Heart right ventricle (tissue), 16 donors: ENCODE data around the gene LCE1B. TPM values are rescaled to one million over a fixed set of nuclear protein-coding genes. Genes with fewer than 3 reads are reported as not detected.

Experiments used
- ATAC-seq, 8 donors: fragments of 200-7000 bp; cut with Tn5 transposase; one replicate each; pipeline ENCODE4 v1.9.1; 2020; ENCODE audit warnings: mild to moderate bottlenecking in 8 of 8, moderate library complexity in 8 of 8, moderate number of reproducible peaks in 1 of 8
- DNase-seq, 2 donors: peaks; one replicate each; pipeline ENCODE4 v3.0.0-alpha.2; 2020
- H3K27ac ChIP-seq, 10 donors: fragments of 200-600 bp; sonication (generic) in 2 of 10; one replicate each; pipeline versions ENCODE4 v1.5.0 to v1.8.0; 2020 to 2022; ENCODE audit warnings: mild to moderate bottlenecking in 3 of 10
- H3K27me3 ChIP-seq, 7 donors: fragments of 200-600 bp; one replicate each; pipeline ENCODE4 v1.8.0; 2021 to 2022; ENCODE audit warnings: mild to moderate bottlenecking in 2 of 7
- H3K36me3 ChIP-seq, 9 donors: fragments of 200-600 bp; sonication (generic) in 1 of 9; one replicate each; pipeline versions ENCODE4 v1.5.0 to v1.8.0; 2020 to 2022; ENCODE audit warnings: mild to moderate bottlenecking in 2 of 9
- H3K4me1 ChIP-seq, 9 donors: fragments of 200-600 bp; sonication (generic) in 1 of 9; one replicate each; pipeline versions ENCODE4 v1.5.0 to v1.8.0; 2020 to 2022; ENCODE audit warnings: mild to moderate bottlenecking in 4 of 9
- H3K4me3 ChIP-seq, 10 donors: fragments of 200-600 bp; sonication (generic) in 2 of 10; one replicate each; pipeline versions ENCODE4 v1.5.0 to v1.8.0; 2020 to 2022; ENCODE audit warnings: mild to moderate bottlenecking in 7 of 10, moderate library complexity in 2 of 10
- H3K9me3 ChIP-seq, 11 donors: fragments of 200-600 bp in 10 of 11; sonication (generic) in 2 of 11; one replicate each; pipeline versions ENCODE4 v1.5.0 to v1.8.0; 2013 to 2022; ENCODE audit warnings: mild to moderate bottlenecking in 2 of 11, control low read depth in 1 of 11, moderate library complexity in 1 of 11
- WGBS, 2 donors: extraction: QIAGEN DNeasy Blood & Tissue Kit; methylation state at CpG; one replicate each; pipeline ENCODE4 v1.1.7; 2013; ENCODE audit warnings: inconsistent platforms in 1 of 2; 5-methylcytosine and 5-hydroxymethylcytosine counted together
- intact Hi-C, 10 donors: fragments of 100-400 bp; cut with DNase I; formaldehyde crosslinking; loops; one replicate each; pipeline versions ENCODE4 v1.11.1 to v1.14.2; 2022
- polyA plus RNA-seq, 2 donors: library from polyadenylated mRNA; stranded (reverse); fragments of 200-250 nt; gene quantifications; one replicate each; pipeline ENCODE4 v1.2.3, GENCODE V29; 2013
- total RNA-seq, 10 donors: library from RNA; stranded (reverse); fragmentation: NEBNext Ultra II Directional in 3 of 10; extraction: Animal tissue kit (Norgen Biotek cat#: 25700) in 3 of 10; gene quantifications; one replicate each; pipeline versions ENCODE4 v1.2.1 to v1.2.4, GENCODE V29; 2021 to 2023
- TF ChIP-seq, protein P1 (sequence below), 9 donors: fragments of 200-600 bp; sonication (generic) in 2 of 9; IDR thresholded peaks; one replicate each; pipeline versions ENCODE4 v1.5.0 to v1.8.0; 2021 to 2022; ENCODE audit warnings: antibody characterized with exemption in 9 of 9, mild to moderate bottlenecking in 5 of 9, moderate library complexity in 1 of 9
- donor health status: Arrhythmogenic right ventricular cardiomyopathy.
- donor health status: ischemic (EF 13 %, LVEDD 7.1; RV severe dilation, severe dysfunction).
- donor health status: healthy with polysubstance abuse.
- donor health status: DM: no; HTN: yes; CAD: no.
- donor health status: DM: no; HTN: no; CAD: no.
- donor health status: ischemic (EF 25% LVEDD 6.9; RV normal size, moderate dysfunction).
- donor health status: ischemic (EF 25% LVEDD 5.7; RV mildly dilated, moderate dysfunction).
- donor health status: healthy.
- donor health status: DM: yes; HTN: yes; CAD: no.
- donor health status: Ischemic cardiomyopathy.
- donor health status: ischemic (EF 35%, LVEDD 5.7; RV mildly dilated, moderate dysfunction).
- donor health status: nonischemic (EF 11% LVEDD 7.7; RV severe dilation, severe dysfunction).
- donor health status: DM: yes; HTN: yes; CAD: no.
- donor health status: PGD.
- donor health status: ischemic (EF 29% LVEDD 5.4; RV normal size, mild dysfunction).
- donor health status: nonischemic (EF 23%, LVEDD 6.1; RV moderate dilation, normal function).

Gene LCE1B
- total and polyA plus RNA-seq, 12 donors: not detected

DNA sequence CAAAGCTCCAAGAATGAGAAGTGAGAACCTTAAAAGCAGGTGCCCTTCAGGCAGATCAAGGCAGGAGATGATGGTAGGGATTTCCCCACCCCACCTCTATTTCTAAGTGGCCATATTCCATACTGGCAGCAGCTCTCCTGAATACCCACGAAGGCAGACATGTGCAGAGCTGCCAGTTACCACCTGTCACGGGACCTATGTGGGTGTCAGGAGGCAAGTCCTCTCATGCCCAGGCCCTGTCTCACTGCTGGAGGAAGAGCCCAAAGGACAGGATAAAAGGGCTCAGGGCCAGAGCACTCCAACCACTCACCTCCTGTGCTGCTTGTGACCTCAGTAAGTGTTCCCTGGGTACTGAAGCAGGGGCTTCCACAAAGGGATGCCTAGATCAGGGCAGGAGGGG is 721 bp upstream of the LCE1B start:
- DNase-seq (no peak), ATAC-seq (no peak)
- H3K4me1 ChIP-seq: no peaks in the 10 kb centered on the region
- 63 to 67% methylated on average over 2 of the region's 2 CpGs for WGBS, 2 donors
- H3K9me3 ChIP-seq: peaks cover 0 to 10% (median 0%) of the 10 kb centered on the region in 11 donors
- H3K36me3 ChIP-seq: no peaks in the 10 kb centered on the region
- H3K4me3 ChIP-seq: no peak overlapping the region
- H3K27ac ChIP-seq: no peak overlapping the region
- TF ChIP-seq, protein P1, sequence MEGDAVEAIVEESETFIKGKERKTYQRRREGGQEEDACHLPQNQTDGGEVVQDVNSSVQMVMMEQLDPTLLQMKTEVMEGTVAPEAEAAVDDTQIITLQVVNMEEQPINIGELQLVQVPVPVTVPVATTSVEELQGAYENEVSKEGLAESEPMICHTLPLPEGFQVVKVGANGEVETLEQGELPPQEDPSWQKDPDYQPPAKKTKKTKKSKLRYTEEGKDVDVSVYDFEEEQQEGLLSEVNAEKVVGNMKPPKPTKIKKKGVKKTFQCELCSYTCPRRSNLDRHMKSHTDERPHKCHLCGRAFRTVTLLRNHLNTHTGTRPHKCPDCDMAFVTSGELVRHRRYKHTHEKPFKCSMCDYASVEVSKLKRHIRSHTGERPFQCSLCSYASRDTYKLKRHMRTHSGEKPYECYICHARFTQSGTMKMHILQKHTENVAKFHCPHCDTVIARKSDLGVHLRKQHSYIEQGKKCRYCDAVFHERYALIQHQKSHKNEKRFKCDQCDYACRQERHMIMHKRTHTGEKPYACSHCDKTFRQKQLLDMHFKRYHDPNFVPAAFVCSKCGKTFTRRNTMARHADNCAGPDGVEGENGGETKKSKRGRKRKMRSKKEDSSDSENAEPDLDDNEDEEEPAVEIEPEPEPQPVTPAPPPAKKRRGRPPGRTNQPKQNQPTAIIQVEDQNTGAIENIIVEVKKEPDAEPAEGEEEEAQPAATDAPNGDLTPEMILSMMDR (IDR thresholded peaks at IDR 0.05): no peak
- intact Hi-C loops: no loop called here
- peaks cover 0 to 8% (median 0%) of the 10 kb centered on the region in 7 donors for H3K27me3 ChIP-seq

DNA sequence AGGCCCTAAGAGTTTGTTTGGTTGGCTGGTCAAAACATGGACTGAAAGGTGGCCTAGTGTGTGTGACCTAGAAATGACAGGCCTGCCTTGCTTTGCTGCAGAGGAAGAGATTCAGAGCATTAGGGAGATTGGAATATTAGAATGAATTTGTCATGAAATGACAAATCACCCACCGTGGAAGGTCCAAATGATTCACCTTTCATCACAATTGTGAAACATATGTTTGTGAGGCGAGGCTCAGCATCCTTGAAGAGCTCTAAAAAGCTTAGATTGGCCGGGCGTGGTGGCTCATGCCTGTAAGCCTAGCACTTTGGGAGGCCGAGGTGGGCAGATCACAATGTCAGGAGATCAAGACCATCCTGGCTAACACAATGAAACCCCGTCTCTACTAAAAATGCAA is 5.5 kb downstream of the LCE1B start:
- Histone ChIP-seq H3K27ac (no peak overlapping the region), H3K27me3 (peaks cover 0 to 5% (median 0%) of the 10 kb centered on the region in 7 donors), H3K36me3 (no peaks in the 10 kb centered on the region), H3K9me3 (peaks cover 0 to 6% (median 0%) of the 10 kb centered on the region in 11 donors), H3K4me1 (no peaks in the 10 kb centered on the region), H3K4me3 (no peak overlapping the region)
- intact Hi-C loops: no loop called here
- TF ChIP-seq, protein P1 (IDR thresholded peaks at IDR 0.05): no peak
- DNase-seq: no peak
- WGBS, 2 donors: 78 to 80% methylated on average over 6 of the region's 6 CpGs
- no peak for ATAC-seq

DNA sequence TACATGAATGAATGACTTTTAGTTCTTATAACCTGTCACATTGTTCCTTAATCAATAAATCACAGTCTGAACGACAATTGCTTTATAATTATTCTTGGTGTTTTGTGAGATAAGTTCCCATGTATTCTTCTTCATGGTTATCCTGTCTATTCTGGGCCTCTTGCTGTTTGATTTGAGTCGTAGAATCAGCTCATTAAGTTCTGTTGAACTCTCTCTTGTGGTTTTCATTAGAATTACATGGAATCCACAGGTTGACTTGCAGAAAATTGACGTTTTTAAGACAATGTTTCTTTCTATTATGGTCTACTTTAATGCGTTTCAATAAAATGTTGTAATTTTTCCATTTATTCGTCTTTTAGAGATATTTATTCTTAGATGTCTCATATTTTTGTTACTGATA is 11.5 kb downstream of the LCE1B start:
- WGBS, 2 donors: 26 to 33% methylated on average over 5 of the region's 5 CpGs
- intact Hi-C loops: no loop called here
- Histone ChIP-seq H3K9me3 (peaks cover 0 to 2% (median 0%) of the 10 kb centered on the region in 11 donors), H3K4me3 (no peak overlapping the region), H3K36me3 (no peaks in the 10 kb centered on the region), H3K27me3 (peaks cover 0 to 7% (median 0%) of the 10 kb centered on the region in 7 donors), H3K4me1 (no peaks in the 10 kb centered on the region), H3K27ac (no peak overlapping the region)
- TF ChIP-seq, protein P1 (IDR thresholded peaks at IDR 0.05): no peak
- ATAC-seq: no peak
- no peak for DNase-seq

DNA sequence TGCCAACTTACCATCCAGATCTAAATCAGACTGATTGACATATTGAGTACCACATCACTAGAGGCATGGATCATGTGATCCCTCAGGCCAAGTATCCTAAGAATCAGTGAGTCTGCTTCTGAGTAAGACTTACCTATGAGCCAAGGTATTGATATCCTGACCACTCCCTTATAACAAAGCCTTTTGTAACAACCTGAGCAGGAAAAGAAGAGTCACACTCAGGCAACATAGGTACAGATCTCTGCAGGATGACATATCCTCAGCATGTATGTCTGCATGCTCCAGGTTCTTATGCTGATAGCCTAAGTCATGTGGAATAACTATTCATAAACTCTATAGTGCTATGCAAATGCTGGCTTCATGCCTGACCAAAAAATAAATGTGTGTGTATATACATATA is 13.2 kb downstream of the LCE1B start:
- DNase-seq (no peak), ATAC-seq (no peak)
- Histone ChIP-seq H3K4me3 (no peak overlapping the region), H3K27ac (no peak overlapping the region), H3K27me3 (peaks cover 0 to 15% (median 0%) of the 10 kb centered on the region in 7 donors), H3K36me3 (no peaks in the 10 kb centered on the region), H3K9me3 (peaks cover 0 to 2% (median 0%) of the 10 kb centered on the region in 11 donors), H3K4me1 (no peaks in the 10 kb centered on the region)
- TF ChIP-seq, protein P1 (IDR thresholded peaks at IDR 0.05): no peak
- intact Hi-C loops: no loop called here
